OCI-LY1 (cell line): ENCODE data around the gene ENPP4.
"Not testable (repeated sequence)": the region's sequence is repeated elsewhere in the genome, so short reads cannot be mapped to it uniquely, and the experiment has no call there.

Source experiments
- H2AFZ ChIP-seq: fragments of 200-600 bp; sonication (generic), shearing (Covaris generic); 2 replicates; pipeline ENCODE4 v1.6.0; 2014; ENCODE audit warnings: antibody characterized with exemption, mild to moderate bottlenecking, low read length
- H3F3A ChIP-seq: fragments of 200-600 bp; sonication (generic), shearing (Covaris generic); 2 replicates; pipeline ENCODE4 v1.6.0; 2014; ENCODE audit warnings: mild to moderate bottlenecking, antibody characterized with exemption, low read length, moderate library complexity; ENCODE audit not compliant: insufficient read depth
- H3K27ac ChIP-seq: fragments of 200-600 bp; sonication (generic); 2 replicates; pipeline ENCODE4 v1.5.1; 2014; ENCODE audit warnings: low read length, mixed run types, mild to moderate bottlenecking, low read depth; ENCODE audit not compliant: poor library complexity, severe bottlenecking
- H3K27me3 ChIP-seq: fragments of 200-600 bp; sonication (generic); 2 replicates; pipeline ENCODE4 v1.6.0; 2014; ENCODE audit warnings: antibody characterized with exemption, mild to moderate bottlenecking, low read length, moderate library complexity; ENCODE audit not compliant: insufficient read depth
- H3K36me3 ChIP-seq: fragments of 200-600 bp; sonication (generic); 2 replicates; pipeline ENCODE4 v1.6.1; 2014; ENCODE audit warnings: mild to moderate bottlenecking, antibody characterized with exemption, low read length, moderate library complexity, mixed read lengths; ENCODE audit not compliant: insufficient read depth
- H3K4me1 ChIP-seq: fragments of 200-600 bp; sonication (generic); 2 replicates; pipeline ENCODE4 v1.5.1; 2014; ENCODE audit warnings: mild to moderate bottlenecking, low read length, moderate library complexity; ENCODE audit not compliant: insufficient read depth, severe bottlenecking
- H3K4me2 ChIP-seq: fragments of 200-600 bp; sonication (generic), shearing (Covaris generic); 2 replicates; pipeline ENCODE4 v1.6.1; 2014; ENCODE audit warnings: low read length
- H3K4me3 ChIP-seq: fragments of 200-600 bp; sonication (generic); 2 replicates; pipeline ENCODE4 v1.5.1; 2014; ENCODE audit warnings: low read length, low read depth, mild to moderate bottlenecking, mixed read lengths; ENCODE audit not compliant: poor library complexity, severe bottlenecking
- H3K79me2 ChIP-seq: fragments of 200-600 bp; shearing (Covaris generic); 2 replicates; pipeline ENCODE4 v1.6.1; 2016; ENCODE audit warnings: mixed run types, low read length, mixed read lengths; ENCODE audit not compliant: insufficient read depth
- H3K9ac ChIP-seq: fragments of 200-600 bp; sonication (generic), shearing (Covaris generic); 2 replicates; pipeline ENCODE4 v1.6.1; 2014; ENCODE audit warnings: mild to moderate bottlenecking, low read length, mixed read lengths
- H3K9me2 ChIP-seq: fragments of 200-600 bp; sonication (generic), shearing (Covaris generic); 2 replicates; pipeline ENCODE4 v1.6.1; 2014; ENCODE audit warnings: low read depth, mild to moderate bottlenecking, low read length, mixed read lengths
- H3K9me3 ChIP-seq: fragments of 200-600 bp; shearing (Covaris generic); 2 replicates; pipeline ENCODE4 v1.6.1; 2014; ENCODE audit warnings: low read length, mixed read lengths
- H4K20me1 ChIP-seq: fragments of 200-600 bp; sonication (generic), shearing (Covaris generic); 2 replicates; pipeline ENCODE4 v1.6.0; 2016; ENCODE audit warnings: mild to moderate bottlenecking, low read length; ENCODE audit not compliant: insufficient read depth
- EZH2 ChIP-seq: fragments of 200-600 bp; sonication (generic), shearing (Covaris generic); IDR thresholded peaks from 2 replicates; pipeline ENCODE4 v1.8.0; 2017; ENCODE audit warnings: borderline replicate concordance, mixed run types, mild to moderate bottlenecking, antibody characterized with exemption, low read length, moderate library complexity, mixed read lengths
- TF ChIP-seq, protein P1 (sequence below): fragments of 200-600 bp; sonication (generic), shearing (Covaris generic); IDR thresholded peaks from 2 replicates; pipeline ENCODE4 v1.5.1; 2017; ENCODE audit warnings: mild to moderate bottlenecking, antibody characterized with exemption, low read length, moderate library complexity, mixed read lengths

The ENPP4 gene

DNA sequence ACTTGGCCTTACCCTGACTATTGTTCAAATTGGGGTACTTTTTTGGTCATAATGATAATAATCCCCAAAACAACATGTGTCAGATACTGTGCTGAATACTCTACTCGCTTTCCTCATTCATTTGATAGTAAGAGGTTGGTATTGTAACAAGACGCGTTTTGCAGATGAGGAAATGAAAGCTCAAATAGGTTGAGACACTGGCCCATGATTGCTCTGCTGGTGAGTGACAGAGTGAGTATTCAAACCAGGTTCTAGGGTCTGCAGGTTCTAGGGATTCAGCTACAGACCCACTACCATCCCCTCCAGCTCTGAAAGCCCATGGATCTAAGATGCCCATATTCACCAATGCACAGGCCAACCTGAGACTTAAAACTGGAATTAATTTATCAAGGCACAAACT, 1.3 kb upstream of the ENPP4 start:
- TF ChIP-seq, protein P1, sequence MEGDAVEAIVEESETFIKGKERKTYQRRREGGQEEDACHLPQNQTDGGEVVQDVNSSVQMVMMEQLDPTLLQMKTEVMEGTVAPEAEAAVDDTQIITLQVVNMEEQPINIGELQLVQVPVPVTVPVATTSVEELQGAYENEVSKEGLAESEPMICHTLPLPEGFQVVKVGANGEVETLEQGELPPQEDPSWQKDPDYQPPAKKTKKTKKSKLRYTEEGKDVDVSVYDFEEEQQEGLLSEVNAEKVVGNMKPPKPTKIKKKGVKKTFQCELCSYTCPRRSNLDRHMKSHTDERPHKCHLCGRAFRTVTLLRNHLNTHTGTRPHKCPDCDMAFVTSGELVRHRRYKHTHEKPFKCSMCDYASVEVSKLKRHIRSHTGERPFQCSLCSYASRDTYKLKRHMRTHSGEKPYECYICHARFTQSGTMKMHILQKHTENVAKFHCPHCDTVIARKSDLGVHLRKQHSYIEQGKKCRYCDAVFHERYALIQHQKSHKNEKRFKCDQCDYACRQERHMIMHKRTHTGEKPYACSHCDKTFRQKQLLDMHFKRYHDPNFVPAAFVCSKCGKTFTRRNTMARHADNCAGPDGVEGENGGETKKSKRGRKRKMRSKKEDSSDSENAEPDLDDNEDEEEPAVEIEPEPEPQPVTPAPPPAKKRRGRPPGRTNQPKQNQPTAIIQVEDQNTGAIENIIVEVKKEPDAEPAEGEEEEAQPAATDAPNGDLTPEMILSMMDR: no peak
- no peak for TF ChIP-seq EZH2
- Histone ChIP-seq H3K4me3 (peak overlapping the region; percentile 89), H3K9me2 (no peaks in the 10 kb centered on the region), H3K4me1 (peaks cover 31% of the 10 kb centered on the region), H3K4me2 (peak overlapping the region; percentile 85), H3K27ac (peak overlapping the region; percentile 53), H3K9me3 (no peaks in the 10 kb centered on the region), H2AFZ (no peak overlapping the region), H3K9ac (peak overlapping the region; percentile 93), H3K36me3 (no peaks in the 10 kb centered on the region), H3F3A (no peaks in the 10 kb centered on the region), H3K27me3 (no peaks in the 10 kb centered on the region), H4K20me1 (no peaks in the 10 kb centered on the region), H3K79me2 (peaks cover 13% of the 10 kb centered on the region; the same call in 1 of the 2 replicates)

DNA sequence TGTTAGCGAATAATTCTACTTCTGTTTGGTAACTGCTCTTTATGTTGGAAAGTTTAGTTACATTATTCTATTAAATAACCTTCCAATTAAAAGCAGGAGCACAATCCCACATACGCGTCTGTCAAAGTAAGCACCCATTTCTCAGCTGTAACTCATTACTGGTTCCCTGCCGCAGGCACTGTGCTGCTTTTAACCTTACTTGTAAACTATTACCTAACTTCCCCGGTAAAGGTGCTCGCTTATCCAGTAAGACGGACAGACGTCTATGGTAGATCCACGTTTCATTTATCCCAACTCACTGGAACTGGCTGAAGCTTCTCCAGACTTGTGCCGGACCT, 529 bp upstream of the ENPP4 start:
- no peaks in the 10 kb centered on the region for H3K9me2 ChIP-seq
- H3K4me2 ChIP-seq: peak overlapping the region; percentile 85
- H3K9ac ChIP-seq: peak overlapping the region; percentile 93
- peaks cover 31% of the 10 kb centered on the region for H3K4me1 ChIP-seq
- H3K36me3 ChIP-seq: no peaks in the 10 kb centered on the region
- H3K79me2 ChIP-seq: peaks cover 18% of the 10 kb centered on the region; the same call in 1 of the 2 replicates
- H3K27ac ChIP-seq: peak overlapping the region; percentile 53
- H3K27me3 ChIP-seq: no peaks in the 10 kb centered on the region
- TF ChIP-seq EZH2: no peak
- TF ChIP-seq, protein P1: no peak
- H3K9me3 ChIP-seq: no peaks in the 10 kb centered on the region
- H2AFZ ChIP-seq: peak overlapping the region; percentile 93
- H4K20me1 ChIP-seq: no peaks in the 10 kb centered on the region
- H3K4me3 ChIP-seq: peak overlapping the region; percentile 89
- no peaks in the 10 kb centered on the region for H3F3A ChIP-seq

DNA sequence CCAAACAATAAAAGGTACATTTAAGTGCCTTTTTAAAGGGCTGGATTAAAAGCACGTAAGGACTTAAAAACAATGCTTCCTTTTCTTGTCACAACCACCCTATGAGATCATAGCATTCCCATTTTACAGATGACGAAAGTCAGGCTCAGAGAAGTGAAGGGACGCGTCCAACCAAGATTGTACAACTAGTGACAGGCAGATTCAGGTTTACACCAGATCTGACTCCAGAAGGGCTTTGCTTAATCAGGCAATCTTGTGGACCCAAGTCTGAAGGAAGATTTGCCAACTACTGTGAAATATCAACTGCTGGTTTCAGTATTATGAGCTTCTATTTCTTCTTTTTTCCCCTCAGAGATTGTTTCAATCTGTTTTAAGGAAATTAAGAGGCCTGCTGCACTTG, 877 bp downstream of the ENPP4 start:
- peak overlapping the region; percentile 34 for H3K27ac ChIP-seq
- peak overlapping the region; percentile 85 for H3K9ac ChIP-seq
- H3K36me3 ChIP-seq: no peaks in the 10 kb centered on the region
- no peaks in the 10 kb centered on the region for H3F3A ChIP-seq
- TF ChIP-seq, protein P1: no peak
- TF ChIP-seq EZH2: no peak
- H2AFZ ChIP-seq: no peak overlapping the region
- H3K9me2 ChIP-seq: no peaks in the 10 kb centered on the region
- H3K9me3 ChIP-seq: no peaks in the 10 kb centered on the region
- H3K27me3 ChIP-seq: no peaks in the 10 kb centered on the region
- peaks cover 29% of the 10 kb centered on the region for H3K79me2 ChIP-seq
- H3K4me3 ChIP-seq: peak overlapping the region; percentile 89
- peaks cover 31% of the 10 kb centered on the region for H3K4me1 ChIP-seq
- no peaks in the 10 kb centered on the region for H4K20me1 ChIP-seq
- H3K4me2 ChIP-seq: peak overlapping the region; percentile 78

DNA sequence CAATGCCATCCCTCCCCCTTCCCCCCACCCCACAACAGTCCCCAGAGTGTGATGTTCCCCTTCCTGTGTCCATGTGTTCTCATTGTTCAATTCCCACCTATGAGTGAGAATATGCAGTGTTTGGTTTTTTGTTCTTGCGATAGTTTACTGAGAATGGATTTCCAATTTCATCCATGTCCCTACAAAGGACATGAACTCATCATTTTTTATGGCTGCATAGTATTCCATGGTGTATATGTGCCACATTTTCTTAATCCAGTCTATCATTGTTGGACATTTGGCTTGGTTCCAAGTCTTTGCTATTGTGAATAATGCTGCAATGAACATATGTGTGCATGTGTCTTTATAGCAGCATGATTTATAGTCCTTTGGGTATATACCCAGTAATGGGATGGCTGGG, 1.5 kb downstream of the ENPP4 start:
- H3K9me3 ChIP-seq, H3K36me3 ChIP-seq, H4K20me1 ChIP-seq, H3K4me2 ChIP-seq, H3K9me2 ChIP-seq, H2AFZ ChIP-seq, H3K9ac ChIP-seq, H3K27me3 ChIP-seq, H3K27ac ChIP-seq, H3F3A ChIP-seq, H3K4me3 ChIP-seq: not testable (repeated sequence)
- H3K79me2 ChIP-seq: peaks cover 35% of the 10 kb centered on the region
- peaks cover 32% of the 10 kb centered on the region for H3K4me1 ChIP-seq
